Adipocyte (in vitro differentiated cells): Measurements from ENCODE around the gene SIM2.

Source experiments
- DNase-seq: peaks from one replicate; pipeline ENCODE4 v3.0.0-alpha.2; 2015; ENCODE audit warnings: low read depth
- H3K27me3 ChIP-seq: replicated peaks from 2 replicates; pipeline ENCODE4 v1.7.0; 2013; ENCODE audit warnings: mild to moderate bottlenecking, low read length, moderate library complexity; ENCODE audit not compliant: control insufficient read depth, insufficient read depth
- H3K36me3 ChIP-seq: 2 replicates; pipeline ENCODE4 v1.7.0; 2013; ENCODE audit warnings: low read length, mild to moderate bottlenecking, moderate library complexity; ENCODE audit not compliant: control insufficient read depth, insufficient read depth, severe bottlenecking
- H3K4me1 ChIP-seq: 2 replicates; pipeline ENCODE4 v1.7.0; 2013; ENCODE audit warnings: mild to moderate bottlenecking, low read length, moderate library complexity; ENCODE audit not compliant: control insufficient read depth, insufficient read depth
- H3K4me3 ChIP-seq: 2 replicates; pipeline ENCODE4 v1.7.0; 2013; ENCODE audit warnings: mild to moderate bottlenecking, low read length, moderate library complexity
- H3K9ac ChIP-seq: 2 replicates; pipeline ENCODE4 v1.7.0; 2013; ENCODE audit warnings: mild to moderate bottlenecking, low read length, moderate library complexity
- H3K9me3 ChIP-seq: 2 replicates; pipeline ENCODE4 v1.7.0; 2013; ENCODE audit warnings: mild to moderate bottlenecking, low read length, moderate library complexity; ENCODE audit not compliant: control insufficient read depth

The SIM2 gene

DNA sequence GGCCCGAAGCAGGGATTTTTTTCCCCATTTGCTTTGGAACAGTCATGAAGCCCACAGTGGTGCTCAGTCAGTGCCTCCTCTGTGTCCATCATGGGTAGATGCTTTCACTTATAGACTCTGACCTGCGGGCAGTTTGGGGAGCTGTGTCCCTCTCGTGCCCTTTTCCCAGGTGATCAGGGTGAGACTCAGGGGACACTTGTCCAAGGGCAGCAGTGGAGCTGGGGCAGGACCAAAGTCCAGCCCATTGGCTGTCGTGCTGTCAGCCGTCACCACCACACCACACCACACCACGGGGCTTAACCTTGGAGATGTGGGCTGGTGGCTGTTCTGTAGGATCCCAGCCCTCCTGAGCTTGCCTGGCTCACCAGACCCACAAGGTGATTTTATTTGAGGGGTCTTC is 34.9 kb downstream of the SIM2 start:
- H3K36me3 ChIP-seq, result no peaks in the 10 kb centered on the region
- DNase-seq, result no peak
- peaks cover 30% of the 10 kb centered on the region for H3K27me3 ChIP-seq
- H3K9me3 ChIP-seq, result no peaks in the 10 kb centered on the region
- no peak overlapping the region for H3K4me3 ChIP-seq
- H3K4me1 ChIP-seq, result no peaks in the 10 kb centered on the region
- no peak overlapping the region for H3K9ac ChIP-seq

DNA sequence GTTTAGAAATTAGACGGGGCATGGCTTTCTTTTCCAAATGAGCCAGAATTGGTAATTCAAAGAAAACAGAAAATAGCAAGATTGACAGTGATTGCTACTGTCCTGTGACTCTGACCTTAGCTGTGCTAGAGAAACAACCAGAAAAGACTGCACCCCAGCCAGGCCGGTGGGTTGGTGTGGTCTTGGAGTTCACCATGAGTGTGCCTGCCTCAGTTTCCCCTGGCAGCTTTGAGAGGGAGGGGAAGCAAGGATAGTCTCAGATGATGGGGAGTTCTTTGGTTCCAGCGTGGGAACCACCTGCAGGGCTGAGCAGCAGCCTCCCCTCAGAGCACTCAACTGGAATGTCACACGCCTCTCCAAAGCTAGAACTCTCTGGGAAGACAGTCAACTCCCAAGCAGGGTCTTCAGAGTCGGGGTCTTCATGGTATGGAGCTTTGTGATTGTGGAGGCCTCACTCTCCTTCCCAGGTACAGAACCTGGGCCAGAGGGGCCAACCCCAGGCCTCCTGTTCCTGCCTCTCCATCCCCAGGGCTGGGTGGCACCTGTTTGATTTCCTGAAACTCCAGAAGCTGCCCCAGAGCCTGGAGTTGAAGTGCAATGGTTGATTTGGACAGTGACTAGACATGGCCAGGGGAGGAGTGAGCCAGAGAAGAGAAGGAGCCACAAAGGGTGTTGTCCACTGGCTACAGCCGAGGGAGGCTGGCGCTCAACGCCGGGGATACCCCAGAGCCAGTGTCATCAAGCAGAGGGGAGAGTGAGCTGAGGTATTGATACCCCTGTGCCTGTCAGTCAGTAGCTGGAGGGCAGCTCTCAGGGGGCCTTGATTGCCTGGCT is 35.7 kb downstream of the SIM2 start:
- no peaks in the 10 kb centered on the region for H3K9me3 ChIP-seq
- peaks cover 31% of the 10 kb centered on the region for H3K27me3 ChIP-seq
- no peak overlapping the region for H3K4me3 ChIP-seq
- no peak overlapping the region for H3K9ac ChIP-seq
- no peak for DNase-seq
- no peaks in the 10 kb centered on the region for H3K36me3 ChIP-seq
- H3K4me1 ChIP-seq, result no peaks in the 10 kb centered on the region

- Histone ChIP-seq H3K27me3 (peaks cover 25% of the 10 kb centered on the region), H3K9ac (no peak overlapping the region), H3K4me1 (no peaks in the 10 kb centered on the region), H3K9me3 (no peaks in the 10 kb centered on the region), H3K4me3 (no peak overlapping the region), H3K36me3 (no peaks in the 10 kb centered on the region)
- DNase-seq, result no peak
These were observed 36.2 kb downstream of the SIM2 start for GRCh38 chr21:36735201-36735515.

GRCh38 chr21:36735724-36736320 is 36.9 kb downstream of the SIM2 start:
- Histone ChIP-seq H3K36me3 (no peaks in the 10 kb centered on the region), H3K9me3 (no peaks in the 10 kb centered on the region), H3K9ac (no peak overlapping the region), H3K4me3 (no peak overlapping the region), H3K27me3 (peaks cover 25% of the 10 kb centered on the region), H3K4me1 (no peaks in the 10 kb centered on the region)
- no peak for DNase-seq

GRCh38 chr21:36738489-36739126 is 39.7 kb downstream of the SIM2 start:
- peaks cover 25% of the 10 kb centered on the region for H3K27me3 ChIP-seq
- DNase-seq, result no peak
- H3K9me3 ChIP-seq, result no peaks in the 10 kb centered on the region
- H3K4me1 ChIP-seq, result no peaks in the 10 kb centered on the region
- H3K9ac ChIP-seq, result no peak overlapping the region
- no peaks in the 10 kb centered on the region for H3K36me3 ChIP-seq
- no peak overlapping the region for H3K4me3 ChIP-seq

DNA sequence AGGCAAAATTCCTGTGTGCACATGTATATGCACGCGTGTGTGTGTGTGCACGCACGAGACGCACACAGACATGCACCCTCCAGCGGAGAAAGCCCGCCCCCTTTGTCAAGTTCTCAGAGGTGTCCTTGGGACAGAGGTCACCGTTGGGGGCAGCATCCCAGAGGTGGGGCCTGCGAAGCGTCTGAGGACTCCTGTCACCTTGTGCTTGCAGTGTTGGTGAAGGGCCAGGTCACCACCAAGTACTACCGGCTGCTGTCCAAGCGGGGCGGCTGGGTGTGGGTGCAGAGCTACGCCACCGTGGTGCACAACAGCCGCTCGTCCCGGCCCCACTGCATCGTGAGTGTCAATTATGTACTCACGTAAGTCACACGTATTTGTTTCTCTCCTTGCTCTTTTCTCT is 42.6 kb downstream of the SIM2 start:
- H3K9ac ChIP-seq, result no peak overlapping the region
- H3K36me3 ChIP-seq, result no peaks in the 10 kb centered on the region
- no peak for DNase-seq
- no peaks in the 10 kb centered on the region for H3K4me1 ChIP-seq
- H3K4me3 ChIP-seq, result no peak overlapping the region
- H3K27me3 ChIP-seq, result peaks cover 18% of the 10 kb centered on the region
- no peaks in the 10 kb centered on the region for H3K9me3 ChIP-seq

DNA sequence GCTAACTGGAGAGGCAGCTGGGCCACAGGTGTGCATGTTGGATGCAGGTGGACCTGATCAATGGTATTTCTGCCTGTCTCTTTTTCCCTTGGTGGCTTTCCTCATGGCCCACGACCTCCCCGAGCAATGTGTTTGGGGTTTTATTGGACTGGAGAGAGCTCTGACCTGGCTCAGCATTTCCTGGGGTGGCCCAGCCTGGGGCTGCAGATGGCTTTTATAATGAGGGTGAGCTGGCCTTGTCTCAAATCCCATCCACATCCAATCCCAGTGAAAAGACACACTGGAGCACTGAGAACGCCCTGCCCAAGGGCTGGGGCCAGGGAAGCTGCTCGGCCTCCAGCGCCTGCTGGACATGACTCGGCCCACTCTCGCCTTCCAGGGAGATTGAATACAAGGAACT is 44.1 kb downstream of the SIM2 start:
- Histone ChIP-seq H3K4me3 (no peak overlapping the region), H3K9me3 (no peaks in the 10 kb centered on the region), H3K36me3 (no peaks in the 10 kb centered on the region), H3K27me3 (peaks cover 9% of the 10 kb centered on the region), H3K4me1 (no peaks in the 10 kb centered on the region), H3K9ac (no peak overlapping the region)
- no peak for DNase-seq

DNA sequence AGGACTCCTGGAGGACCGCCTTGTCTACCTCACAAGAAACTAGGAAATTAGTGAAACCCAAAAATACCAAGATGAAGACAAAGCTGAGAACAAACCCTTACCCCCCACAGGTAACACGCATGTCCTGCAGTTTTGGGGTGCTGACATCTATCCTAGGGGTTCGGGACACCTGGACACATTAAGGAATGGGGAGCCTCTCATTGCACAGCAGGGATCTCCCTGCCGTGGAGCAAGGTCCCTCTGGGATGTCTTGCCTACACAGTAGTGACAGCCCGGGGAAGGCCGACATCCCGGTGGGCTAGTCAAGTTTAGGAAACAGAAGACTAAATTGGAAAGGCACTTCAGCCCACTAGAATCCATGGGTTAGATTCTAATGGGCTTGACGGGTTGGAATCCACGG is 44.5 kb downstream of the SIM2 start:
- Histone ChIP-seq H3K9ac (no peak overlapping the region), H3K4me1 (no peaks in the 10 kb centered on the region), H3K4me3 (no peak overlapping the region), H3K36me3 (no peaks in the 10 kb centered on the region), H3K27me3 (peaks cover 9% of the 10 kb centered on the region), H3K9me3 (no peaks in the 10 kb centered on the region)
- no peak for DNase-seq

- Histone ChIP-seq H3K9ac (no peak overlapping the region), H3K36me3 (no peaks in the 10 kb centered on the region)
These were observed 45.3 kb downstream of the SIM2 start for GRCh38 chr21:36744190-36744559.

DNA sequence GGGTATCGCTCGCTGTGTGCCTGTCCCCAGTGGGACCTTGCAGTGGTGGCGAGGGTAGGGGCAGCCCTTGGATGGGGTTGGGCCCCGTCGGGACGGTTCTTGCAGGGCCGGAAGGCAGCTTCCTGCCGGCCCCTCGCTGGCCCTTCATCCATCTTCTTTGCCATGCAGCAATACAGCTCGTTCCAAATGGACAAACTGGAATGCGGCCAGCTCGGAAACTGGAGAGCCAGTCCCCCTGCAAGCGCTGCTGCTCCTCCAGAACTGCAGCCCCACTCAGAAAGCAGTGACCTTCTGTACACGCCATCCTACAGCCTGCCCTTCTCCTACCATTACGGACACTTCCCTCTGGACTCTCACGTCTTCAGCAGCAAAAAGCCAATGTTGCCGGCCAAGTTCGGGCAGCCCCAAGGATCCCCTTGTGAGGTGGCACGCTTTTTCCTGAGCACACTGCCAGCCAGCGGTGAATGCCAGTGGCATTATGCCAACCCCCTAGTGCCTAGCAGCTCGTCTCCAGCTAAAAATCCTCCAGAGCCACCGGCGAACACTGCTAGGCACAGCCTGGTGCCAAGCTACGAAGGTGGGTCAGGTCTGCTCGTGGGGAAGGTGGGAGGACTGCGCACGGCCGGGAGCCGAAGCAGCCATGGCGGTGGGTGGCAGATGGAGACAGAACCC is 45.8 kb downstream of the SIM2 start:
- Histone ChIP-seq H3K4me3 (no peak overlapping the region), H3K4me1 (no peaks in the 10 kb centered on the region), H3K9me3 (no peaks in the 10 kb centered on the region), H3K9ac (no peak overlapping the region), H3K36me3 (no peaks in the 10 kb centered on the region), H3K27me3 (no peaks in the 10 kb centered on the region)
- DNase-seq, result no peak

More at GRCh38 chr21:36744190-36744559, 45.3 kb downstream of the SIM2 start:
- Histone ChIP-seq H3K27me3 (peaks cover 4% of the 10 kb centered on the region), H3K4me3 (no peak overlapping the region), H3K4me1 (no peaks in the 10 kb centered on the region), H3K9me3 (no peaks in the 10 kb centered on the region)
- DNase-seq, result no peak

- H3K9me3 ChIP-seq, result no peaks in the 10 kb centered on the region
These were observed 46.5 kb downstream of the SIM2 start for GRCh38 chr21:36745459-36745858.

More at GRCh38 chr21:36745459-36745858, 46.5 kb downstream of the SIM2 start:
- Histone ChIP-seq H3K9ac (no peak overlapping the region), H3K36me3 (no peaks in the 10 kb centered on the region), H3K4me1 (no peaks in the 10 kb centered on the region), H3K4me3 (no peak overlapping the region), H3K27me3 (no peaks in the 10 kb centered on the region)
- no peak for DNase-seq
